GM18868 (cell line): ENCODE data around the gene DLGAP5.

Experiments used
- ATAC-seq: cut with Tn5 transposase; IDR thresholded peaks from one replicate; pipeline ENCODE4 v1.9.1; 2021; ENCODE audit warnings: mild to moderate bottlenecking, moderate library complexity; ENCODE audit not compliant: unreplicated experiment

DLGAP5 gene

DNA sequence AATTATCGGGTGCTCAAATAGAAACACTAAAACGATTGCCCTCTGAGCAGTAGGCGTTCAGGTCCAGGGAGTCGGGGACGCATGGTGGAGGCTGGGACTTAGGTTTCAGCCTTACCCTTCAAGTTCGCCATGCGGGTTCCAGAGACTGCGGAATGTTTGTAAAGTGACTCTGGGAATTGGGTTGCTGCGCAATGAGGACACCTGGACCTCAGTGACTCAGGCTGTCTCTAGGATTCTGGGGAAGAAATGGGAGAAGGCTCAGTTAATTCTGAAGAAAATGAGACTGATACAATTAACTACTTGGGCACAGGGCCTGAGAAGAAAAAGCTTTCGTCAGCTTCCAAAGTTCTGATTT, 61.2 kb downstream of the DLGAP5 start:
- no peak for ATAC-seq

GRCh38 chr14:55129428-55130195, 61.8 kb downstream of the DLGAP5 start:
- peak; percentile 59 for ATAC-seq

DNA sequence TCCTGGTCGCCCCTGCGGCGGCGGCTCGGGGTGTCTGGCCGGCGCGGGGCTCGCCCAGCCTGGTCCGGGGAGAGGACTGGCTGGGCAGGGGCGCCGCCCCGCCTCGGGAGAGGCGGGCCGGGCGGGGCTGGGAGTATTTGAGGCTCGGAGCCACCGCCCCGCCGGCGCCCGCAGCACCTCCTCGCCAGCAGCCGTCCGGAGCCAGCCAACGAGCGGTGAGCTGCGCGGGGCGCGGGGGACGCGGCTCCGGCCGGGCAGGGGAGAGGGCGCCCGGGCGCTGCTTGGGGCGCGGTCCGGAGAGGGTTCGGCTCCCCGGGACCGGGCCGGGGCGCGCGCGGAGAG, 62.3 kb downstream of the DLGAP5 start, which contains the start of gene LGALS3:
Gene LGALS3, plus strand, starts transcription at position 167 of the 342 bp plus-strand sequence. CDS start 8,122 bp downstream, outside the sequence.
- ATAC-seq: peak; percentile 78

DNA sequence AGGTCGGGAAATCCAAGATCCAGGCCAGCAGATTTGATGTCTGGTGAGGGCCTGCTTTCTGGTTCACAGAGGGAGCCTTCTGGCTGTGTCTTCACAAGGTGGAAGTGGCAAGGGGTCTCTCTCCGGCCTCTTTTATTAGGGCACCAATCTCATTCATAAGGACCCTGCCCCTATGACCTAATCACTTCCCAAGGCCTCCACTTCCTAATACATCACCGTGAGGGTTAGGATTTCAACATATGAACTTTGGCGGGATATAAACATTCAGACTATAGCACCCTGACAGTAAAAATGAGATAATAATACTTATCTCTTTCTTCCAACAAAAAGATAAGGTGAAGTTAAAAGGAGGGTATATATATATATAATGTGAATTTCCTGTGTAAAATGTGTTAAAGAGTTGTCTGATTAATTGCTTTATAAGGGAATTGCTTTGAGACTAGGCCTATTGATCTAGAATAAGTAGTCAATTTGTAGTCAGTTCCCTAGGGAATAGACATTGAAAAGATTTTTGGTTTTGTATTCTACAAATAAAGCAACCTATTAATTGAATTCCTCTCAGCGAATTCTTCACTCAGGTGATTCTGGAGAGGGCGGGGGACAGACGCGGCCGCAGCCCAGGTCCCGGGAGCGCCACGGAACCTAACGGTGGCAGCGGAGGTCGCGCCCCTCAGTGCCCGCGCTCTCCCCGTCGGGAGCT, 62.8 kb downstream of the DLGAP5 start:
- no peak for ATAC-seq

- ATAC-seq: no peak
These were observed 63.9 kb downstream of the DLGAP5 start for GRCh38 chr14:55127460-55127951.

GRCh38 chr14:55126932-55127459, 64.4 kb downstream of the DLGAP5 start:
- no peak for ATAC-seq

GRCh38 chr14:55126034-55126433, 65.4 kb downstream of the DLGAP5 start:
- no peak for ATAC-seq

DNA sequence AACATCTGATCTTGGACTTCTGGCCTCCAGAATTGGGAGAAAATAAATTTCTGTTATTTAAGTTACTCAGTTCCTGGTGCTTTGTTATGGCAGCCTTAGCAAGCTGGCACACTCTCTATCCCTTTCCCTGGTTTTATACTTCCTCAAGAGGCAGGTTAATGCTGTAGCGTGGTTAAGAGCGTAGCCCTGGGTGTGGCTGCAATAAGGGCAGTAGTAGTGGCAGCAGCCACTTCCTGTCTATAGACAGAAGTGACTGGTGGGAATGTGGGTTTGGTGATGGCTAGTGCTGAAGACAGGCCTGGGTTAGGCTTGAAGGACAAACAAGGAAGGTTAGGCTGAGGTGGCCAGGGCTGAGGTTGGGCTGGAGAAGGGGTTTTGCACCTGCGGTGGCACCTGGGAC, 66.0 kb downstream of the DLGAP5 start:
- ATAC-seq: no peak

GRCh38 chr14:55124774-55125386, 66.5 kb downstream of the DLGAP5 start:
- ATAC-seq: no peak

DNA sequence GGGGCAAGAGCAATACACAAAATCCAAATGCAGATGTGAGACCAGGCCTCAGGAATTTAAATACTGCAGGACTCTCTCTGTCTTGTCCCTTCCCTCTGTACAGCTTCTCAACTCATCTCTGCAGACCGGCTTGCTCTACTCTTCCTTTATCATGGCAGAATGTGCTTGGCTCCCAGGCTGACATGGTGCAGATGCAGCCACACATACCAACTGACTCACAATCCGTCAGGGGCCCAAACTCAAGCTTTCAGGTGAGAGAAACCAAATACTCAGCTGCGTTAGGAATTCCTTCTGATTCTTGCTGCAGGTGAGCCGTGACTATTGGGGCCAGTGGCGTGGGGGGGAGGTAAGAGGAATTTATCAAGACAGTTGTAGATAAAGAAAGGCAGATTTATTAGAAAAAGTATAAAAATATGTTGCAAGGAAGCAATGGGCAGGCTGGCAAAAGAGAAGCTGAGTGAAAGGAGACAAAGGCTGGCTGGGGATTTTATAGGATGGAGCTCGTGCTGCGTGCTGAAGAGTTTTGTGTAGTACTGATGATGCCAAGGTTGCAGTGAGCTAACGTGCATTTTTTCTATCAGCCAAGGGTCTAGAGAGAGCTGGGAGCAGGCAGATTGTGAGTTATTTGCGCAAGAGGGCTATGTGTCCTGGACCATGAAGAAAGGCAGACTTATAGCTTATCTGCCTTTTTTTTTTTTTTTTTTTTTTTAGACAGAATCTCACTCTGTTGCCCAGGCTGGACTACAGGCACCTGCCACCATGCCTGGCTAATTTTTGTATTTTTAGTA, 67.3 kb downstream of the DLGAP5 start:
- ATAC-seq: no peak

DNA sequence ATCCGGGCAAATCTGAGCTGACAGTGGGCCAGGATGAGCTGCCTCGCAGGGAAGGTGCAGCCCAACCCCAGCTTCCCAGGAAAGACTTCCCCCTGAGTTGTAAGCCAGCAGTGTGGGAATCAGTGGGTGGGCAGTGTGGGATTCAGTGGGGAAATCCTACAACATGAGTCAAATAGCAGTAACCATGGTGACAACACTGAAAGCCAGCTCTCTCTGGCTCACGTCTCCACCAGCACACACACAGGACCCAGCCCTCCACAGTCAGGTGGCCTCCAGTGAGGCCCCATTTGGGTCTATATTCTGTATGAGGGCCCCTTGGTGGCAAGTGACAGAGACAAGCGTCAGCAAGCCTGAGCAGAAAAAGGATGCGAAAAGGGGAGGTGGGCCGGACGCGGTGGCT, 68.3 kb downstream of the DLGAP5 start:
- peak; percentile 40 for ATAC-seq

GRCh38 chr14:55122440-55122986, 68.9 kb downstream of the DLGAP5 start:
- ATAC-seq: no peak

DNA sequence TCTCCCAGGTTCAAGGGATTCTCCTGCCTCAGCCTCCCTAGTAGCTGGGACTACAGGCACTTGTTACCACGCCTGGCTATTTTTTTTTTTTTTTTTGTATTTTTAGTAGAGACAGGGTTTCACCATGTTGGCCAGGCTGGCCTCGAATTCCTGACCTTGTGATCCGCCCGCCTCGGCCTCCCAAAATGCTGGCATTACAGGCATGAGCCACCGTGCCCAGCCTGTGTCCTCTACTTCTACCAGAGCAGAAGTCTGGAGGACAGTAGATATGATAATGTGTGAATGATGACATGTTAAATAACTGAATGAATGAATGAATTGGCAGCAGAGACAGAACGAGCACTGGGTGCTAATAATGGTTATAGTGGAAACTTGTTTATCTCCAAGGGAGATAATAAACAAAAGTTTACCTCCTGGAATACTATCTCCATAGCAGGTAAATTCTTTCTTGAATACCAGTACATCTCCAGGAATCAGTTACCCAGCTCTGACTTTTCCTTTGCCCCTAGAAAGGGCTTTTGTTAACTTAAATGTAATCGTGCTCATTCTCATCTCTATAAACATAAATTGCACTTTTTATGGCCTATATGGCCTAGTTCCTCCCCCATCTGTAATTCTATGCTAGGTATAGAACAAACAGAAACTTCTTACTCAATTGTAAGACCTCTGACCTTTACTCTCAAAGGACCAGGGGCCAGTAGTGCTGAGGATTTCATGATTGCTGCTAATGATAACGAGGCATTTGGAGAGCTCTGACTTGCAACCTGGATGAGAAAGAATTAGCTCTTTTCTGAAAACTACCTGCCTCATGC, 69.6 kb downstream of the DLGAP5 start:
- ATAC-seq: no peak

DNA sequence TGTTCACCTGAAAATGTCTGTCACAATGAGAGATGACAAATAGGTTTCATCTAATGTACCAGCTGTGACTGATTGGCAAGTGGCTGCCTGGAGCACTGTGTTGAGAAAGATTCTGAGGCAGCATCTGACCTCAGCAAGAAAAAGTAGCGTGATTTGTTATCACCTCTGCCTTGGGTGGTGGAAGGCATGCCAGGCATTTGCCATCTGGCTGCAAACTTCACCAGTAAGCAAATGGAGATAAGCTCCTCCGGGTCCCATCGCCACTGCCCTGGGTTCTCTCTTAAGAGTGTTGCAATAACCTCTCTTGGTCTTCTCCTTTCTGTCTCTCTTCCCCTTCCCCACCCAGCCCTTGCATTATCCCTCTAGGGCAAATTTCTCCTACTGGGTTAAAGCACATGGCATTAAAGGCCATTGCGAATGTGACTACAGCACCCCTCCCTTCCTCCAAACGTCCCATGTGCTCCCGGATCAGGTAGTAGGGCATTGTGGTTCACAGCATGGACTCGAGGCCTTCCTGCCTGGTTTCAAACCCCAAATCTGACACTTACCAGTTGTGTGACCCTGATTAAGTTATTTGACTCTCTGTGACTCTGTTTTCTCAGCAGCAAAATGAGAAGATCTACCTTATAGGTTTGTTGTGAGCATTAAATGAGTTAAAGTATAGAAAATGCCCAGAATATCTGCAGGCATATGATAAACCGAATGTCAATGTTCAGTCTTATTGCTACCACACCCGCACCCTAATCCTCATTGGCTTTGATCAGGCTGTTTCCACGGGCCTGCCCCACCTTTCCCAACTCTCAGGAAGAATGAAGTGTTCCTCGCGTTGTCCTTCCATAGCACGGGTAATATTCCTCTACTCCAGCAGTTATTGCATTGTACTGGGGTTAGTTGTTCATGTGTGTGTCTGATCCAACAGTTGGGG, 70.6 kb downstream of the DLGAP5 start:
- ATAC-seq: no peak

- ATAC-seq: no peak
These were observed 72.6 kb downstream of the DLGAP5 start for GRCh38 chr14:55118761-55119160.

- ATAC-seq: no peak
These were observed 73.5 kb downstream of the DLGAP5 start for GRCh38 chr14:55117803-55118441.

DNA sequence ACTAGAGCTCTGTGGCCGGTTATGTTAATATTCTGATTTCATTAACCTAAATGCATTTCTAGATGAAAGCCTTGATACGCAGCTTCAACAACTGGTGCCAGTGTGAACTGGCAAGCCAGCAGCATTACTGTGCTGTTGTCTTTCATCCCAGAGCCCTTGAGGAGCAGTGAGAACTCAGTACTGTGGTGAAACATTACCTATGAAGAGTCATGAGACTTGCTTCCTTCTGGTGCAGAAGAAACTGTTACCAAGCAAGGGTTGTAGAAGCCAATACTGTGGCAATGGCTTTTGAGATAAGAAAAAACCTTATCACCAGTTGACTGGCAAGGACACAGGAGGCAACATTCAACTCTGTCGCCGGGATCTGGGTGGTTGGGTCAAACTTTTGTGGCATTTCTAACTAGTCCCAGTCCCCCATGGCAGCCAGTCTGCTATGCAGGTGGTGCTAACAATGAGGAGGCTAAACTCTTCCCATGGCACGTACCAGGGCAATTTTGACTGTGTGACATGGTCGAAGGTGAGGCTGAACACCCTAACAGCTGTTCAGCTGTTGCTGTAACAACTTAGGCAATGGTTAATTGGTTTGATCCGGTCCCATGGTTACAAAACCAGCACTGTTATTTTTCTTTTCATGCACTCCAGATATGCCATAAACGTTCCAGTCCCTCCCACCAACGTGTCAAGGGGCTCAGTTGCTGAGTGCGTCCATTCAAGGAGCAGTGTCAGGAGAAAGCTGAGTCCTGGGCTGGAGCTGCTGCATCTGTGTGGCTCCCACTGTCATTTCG, 74.9 kb downstream of the DLGAP5 start:
- no peak for ATAC-seq
